Hematopoietic multipotent progenitor cell treated with erythropoietin and hydrocortisone succinate and interleukin-3 and kit ligand, for 6 days (in vitro differentiated cells): ENCODE results near the gene TRERF1.
A peak's percentile ranks its signal among the peaks of the same experiment; 100 is the strongest.

Source experiments
- DNase-seq: peaks from one replicate; pipeline ENCODE4 v3.0.0-alpha.2; 2015

Gene TRERF1

GRCh38 chr6:42268016-42268834 lies 183.5 kb downstream of the TRERF1 start:
- no peak for DNase-seq

GRCh38 chr6:42266538-42266937 lies 185.2 kb downstream of the TRERF1 start:
- no peak for DNase-seq

GRCh38 chr6:42264852-42265390 lies 186.8 kb downstream of the TRERF1 start:
- no peak for DNase-seq

GRCh38 chr6:42264162-42264851 lies 187.4 kb downstream of the TRERF1 start:
- DNase-seq = no peak

- no peak for DNase-seq
Observed at GRCh38 chr6:42263165-42263728, 188.5 kb downstream of the TRERF1 start.

GRCh38 chr6:42260972-42261371 lies 190.8 kb downstream of the TRERF1 start:
- DNase-seq = peak; percentile 28

GRCh38 chr6:42260396-42260888 lies 191.3 kb downstream of the TRERF1 start:
- peak; percentile 18 for DNase-seq

- no peak for DNase-seq
Observed at GRCh38 chr6:42259841-42260395, 191.8 kb downstream of the TRERF1 start.

- no peak for DNase-seq
Observed at GRCh38 chr6:42259286-42259685, 192.4 kb downstream of the TRERF1 start.

GRCh38 chr6:42257614-42258013 lies 194.1 kb downstream of the TRERF1 start:
- DNase-seq = no peak

GRCh38 chr6:42257063-42257462 lies 194.7 kb downstream of the TRERF1 start:
- no peak for DNase-seq

GRCh38 chr6:42255050-42255449 lies 196.7 kb downstream of the TRERF1 start:
- DNase-seq = no peak

- DNase-seq = no peak
Observed at GRCh38 chr6:42254505-42254904, 197.2 kb downstream of the TRERF1 start.

GRCh38 chr6:42251911-42252637 lies 199.7 kb downstream of the TRERF1 start:
- peak; percentile 39 for DNase-seq

GRCh38 chr6:42251500-42251899 lies 200.2 kb downstream of the TRERF1 start:
- no peak for DNase-seq

- no peak for DNase-seq
Observed at GRCh38 chr6:42250274-42250931, 201.3 kb downstream of the TRERF1 start.

GRCh38 chr6:42249279-42249678 lies 202.4 kb downstream of the TRERF1 start:
- no peak for DNase-seq

- DNase-seq = no peak
Observed at GRCh38 chr6:42243046-42243445, 208.7 kb downstream of the TRERF1 start.

- no peak for DNase-seq
Observed at GRCh38 chr6:42241915-42242314, 209.8 kb downstream of the TRERF1 start.

- peak; percentile 11 for DNase-seq
Observed at GRCh38 chr6:42239736-42240375, 211.9 kb downstream of the TRERF1 start.

GRCh38 chr6:42239333-42239732 lies 212.4 kb downstream of the TRERF1 start:
- DNase-seq = no peak
